GM12875 (cell line): ENCODE results near the gene LHX3.

Experiments used
- H3K4me3 ChIP-seq: one replicate; pipeline ENCODE4 v1.5.1; 2011; ENCODE audit warnings: low read depth, low read length, control low read depth
- TF ChIP-seq, protein P1 (sequence below): IDR thresholded peaks from 2 replicates; pipeline ENCODE4 v1.5.1; 2011; ENCODE audit warnings: low read depth, mild to moderate bottlenecking, control low read depth, inconsistent platforms, low read length, moderate library complexity, borderline replicate concordance; ENCODE audit not compliant: insufficient read depth

LHX3 gene

DNA sequence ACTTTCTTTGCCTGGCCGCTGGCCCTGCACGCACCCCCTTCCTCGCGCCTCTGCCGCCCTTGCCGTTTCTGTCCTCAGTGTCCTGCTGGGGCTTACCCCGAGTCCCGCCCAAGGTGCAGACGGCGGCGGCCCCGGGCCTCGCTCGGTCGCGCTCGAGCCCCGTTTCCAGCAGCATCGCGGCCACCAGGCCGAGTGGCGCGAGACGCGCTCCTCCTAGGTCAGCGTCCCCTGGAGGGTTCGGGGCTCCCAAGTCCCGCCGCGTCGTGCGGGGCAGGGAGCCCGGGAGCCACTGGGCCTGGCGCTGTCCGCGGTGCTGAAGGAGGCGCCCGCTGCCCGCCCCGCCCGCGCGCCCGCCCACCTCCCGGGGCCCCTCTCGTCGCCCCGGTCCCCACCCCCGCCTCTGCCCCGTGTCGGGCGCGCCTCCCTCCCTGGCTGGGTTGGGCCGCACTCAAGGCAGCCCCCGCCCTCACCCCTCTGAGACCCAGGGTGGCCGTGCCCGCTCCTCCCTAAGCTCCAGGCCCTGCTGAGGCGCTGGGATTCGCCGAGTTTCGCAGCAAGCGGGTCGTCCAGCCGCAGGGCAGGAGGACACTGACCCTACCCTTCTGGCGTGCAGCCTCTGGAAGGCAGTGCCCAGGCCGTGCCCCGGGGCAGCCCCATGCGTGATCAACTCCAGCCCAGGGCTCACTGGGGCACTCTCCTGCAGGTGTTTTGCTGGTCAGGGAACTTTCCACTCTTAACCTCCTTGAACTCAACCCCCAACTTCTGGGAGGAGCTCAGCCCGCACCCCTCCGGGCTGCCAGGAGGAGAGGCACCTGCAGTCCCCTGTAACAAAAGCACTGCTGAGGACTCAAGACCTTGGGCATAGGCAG, at the start of gene LHX3:
LHX3 (minus strand) TSS at position 291 of the 869 bp plus-strand sequence; CDS start at position 175, 116 bp downstream.
- TF ChIP-seq, protein P1, sequence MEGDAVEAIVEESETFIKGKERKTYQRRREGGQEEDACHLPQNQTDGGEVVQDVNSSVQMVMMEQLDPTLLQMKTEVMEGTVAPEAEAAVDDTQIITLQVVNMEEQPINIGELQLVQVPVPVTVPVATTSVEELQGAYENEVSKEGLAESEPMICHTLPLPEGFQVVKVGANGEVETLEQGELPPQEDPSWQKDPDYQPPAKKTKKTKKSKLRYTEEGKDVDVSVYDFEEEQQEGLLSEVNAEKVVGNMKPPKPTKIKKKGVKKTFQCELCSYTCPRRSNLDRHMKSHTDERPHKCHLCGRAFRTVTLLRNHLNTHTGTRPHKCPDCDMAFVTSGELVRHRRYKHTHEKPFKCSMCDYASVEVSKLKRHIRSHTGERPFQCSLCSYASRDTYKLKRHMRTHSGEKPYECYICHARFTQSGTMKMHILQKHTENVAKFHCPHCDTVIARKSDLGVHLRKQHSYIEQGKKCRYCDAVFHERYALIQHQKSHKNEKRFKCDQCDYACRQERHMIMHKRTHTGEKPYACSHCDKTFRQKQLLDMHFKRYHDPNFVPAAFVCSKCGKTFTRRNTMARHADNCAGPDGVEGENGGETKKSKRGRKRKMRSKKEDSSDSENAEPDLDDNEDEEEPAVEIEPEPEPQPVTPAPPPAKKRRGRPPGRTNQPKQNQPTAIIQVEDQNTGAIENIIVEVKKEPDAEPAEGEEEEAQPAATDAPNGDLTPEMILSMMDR = no peak
- no peak within 1 kb of the TSS for H3K4me3 ChIP-seq

DNA sequence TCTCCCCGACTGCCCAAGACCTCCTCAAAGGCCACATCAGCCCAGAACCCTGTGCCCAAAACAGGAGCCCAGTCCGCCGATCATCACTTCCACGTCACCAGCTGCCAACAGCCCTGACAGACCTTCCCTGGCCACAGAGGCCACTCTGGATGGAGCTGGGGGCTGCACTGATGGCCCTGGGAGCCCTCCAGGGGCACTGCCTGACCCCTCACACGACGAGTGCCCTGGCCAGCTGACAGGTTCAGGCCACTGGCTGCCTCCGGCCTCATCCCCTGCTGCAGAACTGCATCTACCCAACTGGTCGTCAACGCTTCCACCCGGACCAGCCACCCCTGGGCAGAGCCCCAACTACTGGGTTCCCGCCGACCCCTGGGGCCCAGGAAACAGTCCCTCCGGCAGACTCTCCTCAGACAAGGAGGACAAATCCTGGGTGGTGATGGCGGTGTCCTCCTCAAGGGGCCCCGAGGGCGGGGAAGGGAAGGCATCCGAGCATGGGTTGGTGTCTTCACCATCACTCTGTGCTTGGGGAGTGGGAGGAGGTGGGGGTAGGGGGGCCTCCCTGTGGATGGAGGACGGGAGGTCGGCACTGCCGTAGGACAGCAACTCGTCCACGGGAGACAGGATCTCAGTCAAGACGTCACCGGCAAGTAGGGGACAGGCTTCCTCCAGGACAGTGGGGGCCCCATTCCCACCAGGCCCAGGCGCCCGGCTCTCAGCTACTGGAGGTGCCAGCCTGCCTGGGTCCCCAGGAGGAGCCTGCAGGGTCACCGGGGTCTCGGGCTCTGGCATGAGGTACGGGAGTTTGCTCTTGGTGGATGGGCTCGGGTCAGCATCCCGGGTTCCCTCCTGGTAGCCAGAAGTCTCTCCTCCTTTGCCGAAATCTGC, 48.6 kb upstream of the LHX3 start:
- TF ChIP-seq, protein P1 = no peak

DNA sequence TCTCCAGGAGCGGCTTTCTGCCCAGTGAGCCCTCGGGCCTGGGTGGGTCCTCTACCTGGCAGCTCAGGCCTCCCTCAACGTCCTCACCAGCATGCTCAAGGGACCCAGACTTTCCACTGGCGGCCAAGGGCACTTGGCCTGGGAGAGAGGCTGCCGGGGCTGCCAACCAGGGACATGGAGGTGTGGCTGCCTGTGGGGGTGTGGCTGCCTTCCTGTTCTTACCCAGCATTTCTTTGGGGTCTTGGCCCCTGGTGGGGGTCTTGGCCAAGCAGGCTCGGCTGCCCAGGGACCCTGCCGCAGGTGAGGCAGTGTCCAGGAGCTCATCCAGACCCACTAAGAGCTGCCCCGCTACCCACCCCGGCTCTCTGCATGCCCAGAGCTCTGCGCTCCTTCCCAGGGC, 47.9 kb upstream of the LHX3 start:
- no peak overlapping the region for H3K4me3 ChIP-seq
- TF ChIP-seq, protein P1 = no peak

More for the DNA sequence above, 48.6 kb upstream of the LHX3 start:
- no peak overlapping the region for H3K4me3 ChIP-seq

DNA sequence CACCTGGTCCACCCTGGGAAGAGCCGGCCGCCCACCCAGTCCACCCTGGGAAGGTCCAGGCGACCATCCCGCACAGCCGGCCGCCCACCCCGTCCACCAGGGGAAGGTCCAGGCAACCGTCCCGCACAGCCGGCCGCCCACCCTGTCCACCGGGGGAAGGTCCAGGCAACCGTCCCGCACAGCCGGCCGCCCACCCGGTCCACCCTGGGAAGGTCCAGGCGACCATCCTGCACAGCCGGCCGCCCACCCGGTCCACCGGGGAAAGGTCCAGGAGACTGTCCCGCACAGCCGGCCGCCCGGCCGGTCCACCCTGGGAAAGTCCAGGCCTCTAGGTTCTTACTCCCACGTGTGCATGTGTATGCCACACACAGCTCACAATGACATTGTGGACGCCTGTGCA, 47.4 kb upstream of the LHX3 start:
- H3K4me3 ChIP-seq = no peak overlapping the region
- TF ChIP-seq, protein P1 = no peak

DNA sequence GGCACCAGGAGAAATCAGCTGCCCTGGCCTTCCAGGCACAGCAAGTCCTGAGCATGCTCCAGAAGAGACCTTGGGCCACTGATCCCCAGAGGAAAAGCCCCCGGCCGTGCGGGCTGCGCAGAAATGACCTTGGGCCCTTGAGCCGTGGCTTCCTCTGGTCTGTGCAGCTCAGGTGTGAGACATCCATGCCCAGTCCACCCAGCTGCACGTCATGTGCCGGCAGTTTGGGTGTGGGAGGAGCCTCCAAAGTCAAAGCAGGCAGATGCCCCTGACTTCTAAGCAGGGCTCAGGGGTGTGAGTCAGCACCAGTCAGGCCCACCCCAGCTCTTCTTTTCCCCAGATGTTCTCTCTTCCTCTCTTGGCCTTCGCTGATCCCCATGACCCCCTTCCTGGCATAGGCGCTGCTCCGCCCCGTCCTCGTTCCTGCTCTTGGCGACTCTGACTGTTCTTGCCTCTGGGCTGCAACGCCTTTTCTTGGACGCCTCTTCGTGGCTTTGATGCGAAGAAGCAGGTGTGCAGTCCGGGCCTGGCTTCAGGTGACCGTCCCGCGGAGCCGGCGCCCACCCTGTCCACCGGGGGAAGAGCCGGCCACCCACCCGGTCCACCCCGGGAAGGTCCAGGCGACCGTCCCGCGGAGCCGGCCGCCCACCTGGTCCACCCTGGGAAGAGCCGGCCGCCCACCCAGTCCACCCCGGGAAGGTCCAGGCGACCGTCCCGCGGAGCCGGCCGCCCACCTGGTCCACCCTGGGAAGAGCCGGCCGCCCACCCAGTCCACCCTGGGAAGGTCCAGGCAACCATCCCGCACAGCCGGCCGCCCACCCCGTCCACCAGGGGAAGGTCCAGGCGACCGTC, 46.6 kb upstream of the LHX3 start:
- TF ChIP-seq, protein P1 = no peak
- no peak overlapping the region for H3K4me3 ChIP-seq

DNA sequence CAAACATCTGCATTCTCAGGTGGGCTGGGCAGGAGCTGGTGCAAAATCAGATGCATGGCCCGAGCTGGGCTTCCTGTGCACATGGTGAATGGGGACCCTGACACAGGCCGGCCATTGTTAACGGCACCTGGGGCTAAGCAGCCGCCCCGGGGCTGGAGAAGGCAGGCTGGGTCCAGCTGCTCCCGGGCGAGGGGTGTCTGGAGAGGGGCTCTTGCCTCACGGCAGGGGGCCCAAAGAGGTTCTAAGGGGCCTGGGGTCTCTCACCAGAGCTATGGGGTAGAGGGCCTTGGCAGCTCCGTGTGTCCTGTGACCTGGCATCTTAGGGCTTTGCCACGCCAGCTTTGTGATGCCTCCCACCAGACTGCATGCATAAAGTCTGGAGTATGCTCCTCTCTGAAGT, 45.7 kb upstream of the LHX3 start:
- TF ChIP-seq, protein P1 = no peak
- H3K4me3 ChIP-seq = no peak overlapping the region
